GM21717 (cell line): ENCODE results near the gene GLO1.

Experiments
- ATAC-seq: cut with Tn5 transposase; IDR thresholded peaks from one replicate; pipeline ENCODE4 v1.9.1; 2021; ENCODE audit warnings: mild to moderate bottlenecking, moderate library complexity; ENCODE audit not compliant: unreplicated experiment

Gene GLO1

DNA sequence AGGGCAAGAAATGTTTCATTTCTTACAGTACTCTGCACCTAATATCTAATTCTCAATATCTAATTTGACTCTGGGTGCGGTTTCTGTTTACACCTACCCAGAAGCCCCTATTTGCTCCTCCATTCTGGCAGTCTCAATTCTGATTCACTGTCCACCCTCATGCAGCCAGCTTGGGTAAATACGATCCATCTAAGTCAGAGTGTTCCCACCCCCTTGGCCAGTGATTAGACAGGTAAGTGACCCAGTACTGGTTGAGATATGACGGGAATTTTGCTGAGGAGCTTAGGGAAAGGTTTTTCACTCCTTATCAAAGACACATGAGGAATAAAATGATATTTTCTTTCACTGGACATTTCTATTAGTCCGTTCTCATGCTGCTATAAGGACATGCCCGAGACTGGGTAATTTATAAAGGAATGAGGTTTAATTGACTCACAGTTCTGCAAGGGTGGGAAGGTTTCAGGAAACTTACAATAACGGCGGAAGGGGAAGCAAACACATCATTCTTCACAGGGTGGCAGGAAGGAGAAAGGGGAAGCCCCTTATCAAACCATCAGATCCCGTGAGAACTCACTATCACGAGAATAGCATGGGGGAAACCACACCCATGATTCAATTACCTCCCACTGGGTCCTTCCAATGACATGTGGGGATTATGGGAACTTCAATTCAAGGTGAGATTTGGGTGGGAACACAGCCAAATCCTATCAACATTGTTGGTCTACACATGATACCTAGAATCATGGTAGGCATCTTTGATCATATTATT, 29.4 kb downstream of the GLO1 start:
- no peak for ATAC-seq

DNA sequence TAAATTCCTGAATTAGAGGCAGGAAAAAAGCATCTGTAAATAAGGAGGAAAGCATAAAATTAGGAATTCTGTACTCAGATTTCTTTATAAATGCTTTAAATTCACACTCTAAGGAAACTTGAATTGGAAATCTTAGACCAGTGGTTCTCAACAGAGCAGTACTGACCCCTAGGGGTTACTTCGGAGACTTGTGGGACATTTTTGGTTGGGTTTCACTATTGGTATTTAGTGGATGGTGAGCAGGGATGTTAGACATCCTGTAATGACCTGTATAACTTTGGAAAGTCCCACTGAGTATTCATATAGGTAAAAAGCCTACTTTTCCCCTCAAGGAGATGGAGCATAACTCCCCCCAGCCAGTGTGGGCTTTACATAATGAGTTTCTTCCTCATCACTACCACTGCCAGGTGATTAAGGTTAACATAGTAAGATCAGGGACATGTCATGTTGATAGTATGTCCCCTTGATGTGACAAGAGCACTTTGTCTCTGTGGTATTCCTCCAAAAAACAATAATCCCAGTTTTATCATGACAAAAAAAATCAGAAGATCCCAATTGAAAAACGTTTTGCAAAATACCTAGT, 31.0 kb downstream of the GLO1 start:
- peak; percentile 90 for ATAC-seq

DNA sequence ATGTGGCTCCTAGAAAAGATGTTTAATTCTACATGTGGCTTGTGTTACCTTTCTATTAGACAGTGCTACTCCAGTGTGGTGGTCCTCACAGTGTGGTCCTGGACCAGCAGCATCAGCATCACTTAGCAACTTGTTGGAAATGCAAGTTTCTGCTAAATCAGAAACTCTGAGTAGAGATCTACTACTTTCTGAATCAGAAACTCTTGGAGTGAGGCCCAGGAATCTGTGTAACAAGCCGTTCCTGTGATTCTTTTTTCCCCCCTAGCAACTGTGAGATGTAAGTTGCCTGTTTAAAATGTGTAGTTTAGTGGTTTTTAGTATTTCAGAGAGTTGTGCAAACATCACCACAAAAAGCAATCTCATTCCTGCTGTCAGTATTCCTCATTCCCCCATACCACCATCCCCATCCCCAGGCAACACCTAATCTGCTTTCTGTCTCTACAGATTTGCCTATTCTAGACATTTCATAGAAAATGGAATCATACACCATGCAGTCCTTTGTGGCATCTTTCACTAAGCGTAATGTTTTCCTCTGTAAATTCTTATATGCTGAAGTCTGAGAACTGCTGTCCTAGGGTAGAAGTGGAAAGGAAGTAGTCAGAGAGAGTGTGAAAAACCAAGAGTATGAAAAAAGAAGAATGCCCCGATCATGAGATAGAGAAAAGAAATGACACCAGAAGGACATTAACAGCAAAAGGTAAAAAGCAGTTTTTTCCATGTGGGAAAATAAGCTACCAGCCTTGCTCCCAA, 44.4 kb downstream of the GLO1 start:
- no peak for ATAC-seq

DNA sequence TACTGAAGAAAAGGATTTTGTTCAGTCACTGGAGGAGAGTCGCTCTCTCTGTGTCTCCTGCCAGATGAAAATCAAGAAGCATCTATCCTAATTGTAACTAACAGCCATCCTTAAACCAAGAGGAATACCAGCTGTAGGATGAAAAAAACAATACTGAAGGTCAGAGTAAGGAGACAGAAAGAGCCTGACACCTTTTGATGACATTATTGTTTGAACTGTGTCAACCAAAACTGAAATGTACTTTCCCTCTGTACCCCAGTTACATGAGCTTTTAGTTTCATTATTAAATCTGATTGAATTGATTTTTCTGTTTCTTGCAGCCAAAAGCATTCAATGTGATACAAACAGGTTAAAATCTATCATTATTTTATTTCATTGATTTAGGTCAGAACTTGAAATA, 46.0 kb downstream of the GLO1 start:
- ATAC-seq = no peak

DNA sequence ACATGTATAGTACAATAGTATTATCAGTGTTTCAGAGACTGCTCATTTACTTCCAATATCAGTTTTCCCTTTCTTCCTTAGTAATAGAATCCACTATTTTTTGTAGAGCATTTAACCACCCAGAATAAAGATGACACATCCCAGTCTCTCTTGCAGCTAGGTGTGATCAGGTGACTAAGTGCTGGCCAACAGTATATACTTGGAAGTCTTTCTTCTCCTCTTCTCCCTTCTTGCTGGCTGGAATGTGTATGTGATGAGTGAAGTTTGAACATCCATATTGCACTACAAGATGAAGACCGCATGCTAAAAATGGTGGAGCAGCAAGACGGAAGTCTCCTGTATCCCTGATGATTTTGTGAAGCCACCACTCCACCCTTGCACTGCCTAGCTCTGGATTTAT, 48.7 kb downstream of the GLO1 start:
- no peak for ATAC-seq

DNA sequence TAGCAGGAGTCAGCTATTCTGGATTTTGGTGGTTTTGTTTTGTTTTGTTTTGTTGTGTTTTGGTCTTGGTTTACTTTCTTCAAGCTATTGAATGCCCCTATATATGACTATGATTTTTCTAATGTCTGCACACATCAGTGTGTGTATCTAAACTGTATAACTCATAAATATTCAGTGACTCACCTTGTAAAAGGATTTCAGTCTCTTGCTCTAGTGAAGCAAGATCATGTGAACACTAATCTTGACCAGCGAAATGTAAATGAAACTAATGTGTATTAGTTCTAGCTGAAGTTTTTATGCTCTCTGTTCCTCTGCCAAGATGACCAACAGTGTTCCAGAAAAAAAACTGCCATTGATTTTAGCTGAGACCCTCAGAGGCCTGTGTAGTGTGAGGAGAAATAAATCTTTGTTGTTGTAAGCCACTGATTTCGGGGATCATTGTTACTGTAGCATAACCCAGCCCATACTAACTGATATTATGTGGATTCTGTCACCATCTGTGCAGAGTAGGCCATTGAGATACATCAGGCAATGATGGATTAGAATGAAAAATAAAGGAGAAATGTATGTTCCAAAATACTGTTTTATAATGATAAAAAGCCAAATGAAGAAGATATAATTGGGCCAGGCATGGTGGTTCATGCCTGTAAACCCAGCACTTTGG, 51.7 kb downstream of the GLO1 start:
- no peak for ATAC-seq

DNA sequence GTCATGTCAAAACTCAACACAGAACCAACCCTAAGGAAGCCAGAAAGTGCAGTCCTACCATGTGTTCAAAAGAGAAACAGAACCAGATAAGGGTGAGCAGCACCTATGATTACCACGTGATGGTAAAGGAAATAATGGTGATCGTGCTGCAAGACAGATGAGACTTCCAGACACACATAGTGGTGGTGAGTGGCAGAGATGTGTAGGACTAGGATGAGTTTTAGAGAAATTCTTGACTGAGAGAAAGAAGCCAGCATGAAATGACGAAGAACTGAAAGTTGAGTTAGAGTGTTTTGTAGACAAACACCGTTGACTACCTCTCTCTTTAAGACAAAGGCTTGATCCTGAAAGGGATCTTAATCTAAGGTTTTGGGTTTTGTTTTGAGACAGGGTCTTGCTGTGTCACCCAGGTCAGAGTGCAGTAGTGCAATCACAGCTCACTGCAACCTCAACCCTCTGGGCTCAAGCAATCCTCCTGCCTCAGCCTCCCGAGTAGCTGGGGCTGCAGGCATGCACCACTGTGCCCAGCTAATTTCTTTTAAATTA, 52.7 kb downstream of the GLO1 start:
- ATAC-seq = no peak

DNA sequence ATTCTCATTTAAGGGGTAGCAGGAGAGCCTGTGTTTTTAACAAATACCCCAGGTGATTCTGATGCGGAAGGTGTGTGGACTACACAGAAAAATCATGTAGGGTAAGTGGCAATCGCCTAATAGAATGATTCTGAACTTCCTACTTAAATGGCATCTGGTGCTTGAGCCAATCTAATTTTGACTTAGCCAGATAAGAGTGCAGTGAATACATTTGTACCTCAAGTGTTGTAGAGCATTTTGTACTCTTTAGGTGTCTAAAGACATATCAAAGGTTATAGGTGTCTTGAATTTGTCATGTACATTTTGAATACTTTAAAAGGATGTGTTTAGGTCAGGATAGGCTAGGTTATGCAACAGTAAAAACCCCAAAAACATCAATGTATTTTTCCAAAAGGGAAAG, 53.2 kb downstream of the GLO1 start:
- no peak for ATAC-seq

DNA sequence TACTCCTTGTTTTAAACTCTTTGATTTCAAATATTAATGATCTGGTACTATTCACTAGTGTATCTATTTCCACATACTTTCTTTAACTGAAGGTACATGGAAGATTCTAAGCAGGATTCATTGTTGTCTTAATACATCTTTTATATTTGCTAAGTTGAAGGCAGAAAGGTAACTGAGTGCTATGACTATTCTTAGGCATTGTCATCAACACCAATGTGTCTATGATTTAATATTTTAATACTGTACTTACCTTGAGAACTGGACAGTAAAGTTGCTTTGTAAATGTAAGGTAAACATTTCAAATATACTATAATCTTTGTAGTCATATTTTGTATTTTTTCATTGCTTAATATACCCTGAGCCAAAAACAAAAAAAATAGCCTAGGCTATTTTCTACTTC, 54.3 kb downstream of the GLO1 start:
- ATAC-seq = no peak

DNA sequence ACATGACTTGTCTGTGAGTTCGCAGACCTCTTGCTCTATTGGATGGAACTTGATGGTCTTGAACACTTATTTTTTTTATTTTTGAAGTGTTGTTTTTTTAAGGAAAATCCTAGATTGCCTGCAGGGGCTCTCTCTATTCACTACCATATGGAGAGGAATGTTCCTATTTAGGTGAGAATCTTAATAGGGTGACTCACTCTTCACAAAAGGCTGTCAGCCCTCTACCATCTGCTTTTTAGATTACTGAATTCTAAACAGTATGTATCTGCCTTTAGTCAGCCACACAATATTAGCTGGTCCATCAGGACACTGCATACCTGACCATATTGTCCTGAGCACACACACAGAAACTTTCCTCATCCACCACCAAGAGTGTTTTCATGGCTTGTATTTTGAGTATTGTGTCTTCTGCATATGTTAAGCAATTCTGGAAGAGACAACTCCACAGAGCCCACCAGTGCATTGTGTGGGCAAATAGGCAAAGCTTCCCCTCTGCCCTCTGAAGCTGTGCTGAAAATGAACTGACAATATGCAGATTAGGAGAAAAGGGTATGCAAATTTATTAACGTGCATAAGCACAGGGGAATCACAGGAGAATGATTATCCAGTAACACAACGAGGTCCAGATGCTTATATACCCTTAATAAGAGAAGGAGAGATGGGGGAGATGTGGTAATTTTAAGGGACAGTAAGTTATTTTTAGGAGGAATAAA, 56.6 kb downstream of the GLO1 start:
- no peak for ATAC-seq

DNA sequence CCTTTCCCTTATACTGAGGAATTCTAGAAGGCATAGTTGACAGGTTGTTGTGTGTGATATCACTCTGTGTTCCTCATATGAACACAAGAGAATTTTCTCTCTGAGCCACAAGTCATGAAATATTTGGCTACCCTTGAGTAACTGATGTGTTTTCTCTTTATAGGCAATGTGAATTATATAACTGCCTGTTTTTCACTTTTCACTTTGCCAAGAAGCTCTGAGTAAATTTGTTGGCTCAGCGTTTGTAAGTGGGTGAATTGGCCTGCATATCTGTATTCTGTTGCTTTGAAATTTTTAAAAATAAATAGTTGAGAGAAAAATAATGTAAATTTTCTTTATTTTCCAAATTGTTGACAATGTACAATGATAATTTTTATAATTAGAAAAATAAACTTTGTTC, 58.0 kb downstream of the GLO1 start:
- ATAC-seq = no peak

DNA sequence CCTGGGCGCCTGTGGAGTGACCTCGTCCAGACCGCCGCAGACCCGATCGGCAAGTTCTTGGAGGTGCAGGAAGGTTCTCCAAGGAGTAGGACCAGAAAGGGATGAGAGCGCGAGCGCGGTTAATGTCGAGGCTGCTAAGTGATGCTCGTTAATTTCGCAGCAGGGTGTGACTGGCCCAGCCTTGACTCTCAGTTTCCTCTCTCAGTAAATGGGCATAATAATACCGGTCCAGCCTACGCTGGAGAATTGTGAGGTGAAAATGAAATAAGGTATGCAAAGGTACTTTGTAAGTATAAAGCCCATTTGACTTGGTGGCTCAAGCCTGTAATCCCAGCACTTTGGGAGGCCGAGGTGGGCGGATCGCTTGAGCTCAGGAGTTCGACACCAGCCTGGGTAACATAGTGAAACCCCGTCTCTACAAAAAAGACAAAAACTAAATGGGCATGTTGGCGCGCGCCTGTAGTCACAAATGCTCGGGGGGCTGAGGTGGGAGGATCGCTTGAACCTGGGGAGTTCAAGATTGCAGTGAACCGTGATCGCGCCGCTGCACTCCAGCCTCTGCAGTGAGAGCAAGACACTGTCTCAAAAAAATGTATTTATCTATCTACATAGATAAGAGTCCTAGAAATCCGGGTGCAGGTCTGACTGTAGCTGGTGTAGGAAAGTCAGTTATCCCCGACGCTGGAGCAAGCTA, 62.6 kb downstream of the GLO1 start:
- peak; percentile 20 for ATAC-seq

DNA sequence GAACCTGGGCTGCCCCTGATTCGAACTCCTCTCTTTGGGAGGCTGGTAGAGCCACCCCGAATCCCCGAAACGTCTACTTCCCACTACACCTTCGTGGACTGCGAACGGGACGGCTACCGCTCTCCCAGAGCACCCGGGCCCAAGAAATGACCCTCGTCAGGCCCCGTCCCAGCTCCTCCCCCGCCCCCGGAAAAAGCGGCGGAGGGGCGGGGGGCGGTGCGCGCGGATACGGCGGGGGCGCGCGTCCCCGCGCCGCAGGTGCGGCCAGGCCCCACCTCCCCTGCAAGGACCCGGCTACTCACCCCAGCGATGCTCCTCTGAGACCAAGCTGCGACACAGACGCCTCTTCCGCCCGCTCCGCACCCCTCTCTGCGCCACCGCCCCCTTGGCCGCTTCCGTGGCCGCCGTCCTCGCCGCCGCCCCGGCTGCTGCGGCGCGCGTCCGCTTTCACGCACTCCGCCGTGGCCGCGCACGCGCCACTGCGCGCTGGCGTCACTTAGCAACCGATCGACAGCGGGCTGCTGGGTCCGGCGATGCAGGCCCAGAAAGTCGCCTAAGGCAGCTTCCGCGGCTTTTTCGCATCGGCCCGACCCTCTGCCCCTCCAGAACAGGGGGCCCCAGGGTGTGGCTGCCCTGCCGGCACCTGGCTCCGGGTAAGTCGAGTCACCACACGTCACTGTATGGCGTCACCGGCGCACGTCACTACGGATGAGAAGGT, 63.3 kb downstream of the GLO1 start, which contains the start of gene BTBD9:
TSS of gene BTBD9 (minus strand) at position 432 of the 718 bp plus-strand sequence.
- peak; percentile 75 for ATAC-seq

DNA sequence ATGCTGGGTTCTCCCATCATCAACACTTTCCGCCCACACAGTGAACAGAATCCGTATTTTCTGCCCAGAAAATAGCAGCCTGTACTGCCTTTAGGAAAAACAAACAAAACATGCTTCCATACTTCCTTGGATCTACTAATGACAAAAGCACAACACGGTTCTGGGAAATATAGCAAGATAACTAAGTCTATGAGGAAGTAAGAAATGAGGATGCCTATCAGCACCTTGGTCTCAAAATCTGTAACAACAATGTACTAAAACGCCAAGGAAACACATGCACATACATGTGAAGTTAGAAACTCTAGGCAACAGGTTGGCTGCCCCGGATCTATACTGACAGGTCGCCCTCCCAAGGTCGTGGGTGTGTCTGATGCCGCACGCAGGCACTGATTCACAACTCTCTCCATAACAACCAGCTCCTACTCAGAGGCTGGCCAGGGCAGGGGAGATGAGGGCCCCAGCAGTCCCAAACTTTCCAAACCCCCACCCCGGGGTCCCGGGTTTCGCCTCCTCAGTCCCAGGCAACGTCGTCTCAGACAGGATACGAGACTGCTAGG, 63.9 kb downstream of the GLO1 start:
- peak; percentile 19 for ATAC-seq

DNA sequence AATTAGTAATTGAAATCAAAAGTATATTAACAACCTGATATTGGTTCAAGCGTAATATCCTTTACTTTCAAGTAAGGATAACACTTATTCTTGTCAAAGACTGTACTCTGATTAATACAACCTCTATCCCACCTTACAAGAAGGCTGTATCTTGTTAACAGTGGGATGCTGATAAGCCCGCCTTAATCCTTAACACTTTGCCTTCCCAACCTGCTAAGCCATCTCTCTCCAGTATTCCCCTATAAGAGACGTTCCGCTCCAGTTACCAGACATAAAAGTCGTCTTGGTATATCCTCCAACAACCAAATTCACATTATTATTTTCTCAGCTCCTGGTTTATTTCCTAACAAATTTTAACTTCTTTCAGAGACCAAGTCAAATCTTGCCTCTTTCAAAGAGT, 65.2 kb downstream of the GLO1 start:
- ATAC-seq = no peak

DNA sequence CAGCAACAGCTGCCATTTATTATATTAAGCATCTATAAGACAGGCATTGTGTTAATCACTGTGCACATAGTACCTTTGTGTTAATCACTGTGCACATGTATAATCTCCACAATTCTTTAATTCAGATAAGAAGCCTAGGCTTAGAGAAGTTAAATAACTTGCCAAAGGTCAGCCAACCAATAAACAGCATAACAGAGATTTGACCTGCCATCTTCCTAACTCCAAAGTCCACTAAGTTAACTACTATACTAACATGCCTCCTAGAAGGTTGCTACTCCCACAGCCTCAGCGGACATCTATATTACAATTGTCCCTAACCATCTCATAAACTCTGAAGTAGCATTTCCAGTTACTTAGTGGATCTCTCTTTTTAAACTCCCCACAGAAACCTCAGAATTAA, 66.9 kb downstream of the GLO1 start:
- ATAC-seq = no peak

DNA sequence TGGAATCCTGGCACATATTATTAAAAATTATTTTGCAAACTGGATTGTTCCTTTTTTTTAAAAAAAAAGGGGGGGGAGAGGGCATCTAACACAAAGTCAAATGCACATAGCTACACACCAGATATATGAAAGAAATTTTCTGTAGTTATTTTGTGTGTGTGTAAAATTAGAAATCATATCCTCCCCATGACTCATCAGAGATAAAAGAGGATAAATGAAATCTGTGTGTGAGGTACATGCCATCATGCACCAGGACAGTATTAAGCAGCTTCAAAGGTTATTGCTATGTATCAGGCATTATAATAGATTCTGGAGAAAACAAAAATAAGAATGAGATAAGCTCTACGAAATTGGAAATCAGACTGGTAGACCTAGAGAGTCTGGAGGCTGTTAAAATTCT, 68.4 kb downstream of the GLO1 start:
- ATAC-seq = no peak

DNA sequence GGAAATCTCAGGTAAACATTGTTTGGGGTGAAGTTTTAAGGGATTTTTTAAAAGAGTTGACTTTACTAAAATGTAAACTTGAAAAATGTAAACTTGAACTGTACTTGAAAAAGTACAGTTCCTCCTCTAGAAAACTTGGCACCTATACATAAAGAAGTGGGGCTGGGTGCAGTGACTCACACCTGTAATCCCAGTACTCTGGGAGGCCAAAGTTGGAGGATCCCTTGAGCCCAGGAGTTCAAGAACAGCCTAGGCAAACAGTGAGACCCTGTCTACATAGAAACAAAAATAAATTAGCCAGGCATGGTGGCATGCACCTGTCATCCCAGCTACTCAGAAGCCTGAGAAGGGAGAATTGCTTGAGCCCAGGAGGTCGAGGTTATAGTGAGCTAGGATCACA, 70.5 kb downstream of the GLO1 start:
- ATAC-seq = no peak

DNA sequence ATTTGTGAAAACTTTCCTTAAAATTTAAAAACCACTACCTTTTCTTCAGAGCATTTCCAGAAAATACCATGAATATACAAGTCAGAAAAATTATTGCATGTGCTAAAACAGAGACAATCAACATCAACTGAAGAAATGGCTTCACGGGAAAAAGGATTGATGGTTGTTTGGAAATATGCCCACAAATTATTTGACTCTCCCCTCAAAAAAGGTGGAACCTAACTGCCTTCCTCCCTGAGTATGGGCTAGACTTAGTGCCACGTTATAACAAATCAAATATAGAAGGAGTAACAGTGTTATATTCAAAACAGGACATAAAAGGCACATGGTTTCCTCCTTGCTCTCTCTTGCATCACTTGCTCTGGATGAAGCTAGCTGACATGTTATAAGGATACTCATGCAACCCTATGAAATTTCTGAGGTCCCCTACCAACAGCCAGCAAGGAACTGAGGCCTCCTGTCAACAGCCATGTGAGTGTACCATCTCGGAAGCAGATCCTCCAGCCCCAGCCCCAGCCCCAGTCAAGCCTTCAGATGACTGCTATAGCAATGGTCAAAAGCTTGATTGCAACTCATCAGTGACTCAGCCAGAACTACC, 71.7 kb downstream of the GLO1 start:
- ATAC-seq = no peak
